Thoracic aorta (tissue), 2 donors: Measurements from ENCODE around the gene DRAM1. TPM values are rescaled to one million over a fixed set of nuclear protein-coding genes. Genes with fewer than 3 reads are reported as not detected.

Experiments used
- ATAC-seq: fragments of 150-250 bp; one replicate; pipeline ENCODE4 v1.8.0; 2017; ENCODE audit warnings: low read depth; ENCODE audit not compliant: insufficient number of reproducible peaks, low FRiP score
- DNase-seq: peaks from one replicate; pipeline ENCODE4 v3.0.0-alpha.2; 2020; ENCODE audit warnings: low spot score
- H3K27ac ChIP-seq, 2 donors: fragments of 200-600 bp; sonication (generic); 1 replicate in 1 of 2; 2 replicates in 1 of 2; pipeline ENCODE4 v1.5.1; 2016; ENCODE audit warnings: mild to moderate bottlenecking in 2 of 2, moderate library complexity in 2 of 2
- H3K27me3 ChIP-seq: fragments of 200-600 bp; sonication (generic); replicated peaks from 2 replicates; pipeline ENCODE4 v1.6.0; 2016; ENCODE audit warnings: mild to moderate bottlenecking; ENCODE audit not compliant: insufficient read depth
- H3K36me3 ChIP-seq: fragments of 200-600 bp; sonication (generic); one replicate; pipeline ENCODE4 v1.5.1; 2016
- H3K4me1 ChIP-seq, 2 donors: fragments of 200-600 bp; sonication (generic); 1 replicate in 1 of 2; 2 replicates in 1 of 2; pipeline versions ENCODE4 v1.5.1 to v1.6.0; 2016; ENCODE audit warnings: low read depth in 2 of 2, mild to moderate bottlenecking in 1 of 2; ENCODE audit not compliant: control insufficient read depth in 1 of 2
- H3K4me3 ChIP-seq: fragments of 200-600 bp; sonication (generic); 2 replicates; pipeline ENCODE4 v1.5.1; 2016; ENCODE audit warnings: mild to moderate bottlenecking
- H3K9me3 ChIP-seq: fragments of 200-600 bp; sonication (generic); 2 replicates; pipeline ENCODE4 v1.5.1; 2016
- total RNA-seq, 2 donors: library from RNA; depleted of rRNA; stranded (reverse); fragments of >200 nt; gene quantifications; one replicate each; pipeline versions ENCODE4 v1.1.0 to v1.2.3, GENCODE V29; 2016
- TF ChIP-seq, protein P1 (sequence below): fragments of 200-600 bp; sonication (generic); IDR thresholded peaks from one replicate; pipeline ENCODE4 v1.5.1; 2019; ENCODE audit warnings: antibody characterized with exemption

DRAM1 gene
- total RNA-seq, 2 donors from 2014 or later = 24.2 to 35.3 TPM

GRCh38 chr12:101892794-101893193 lies 15.4 kb downstream of the DRAM1 start:
- ATAC-seq = no peak
- no peak overlapping the region for H3K4me3 ChIP-seq
- no peaks in the 10 kb centered on the region for H3K36me3 ChIP-seq
- no peak for DNase-seq
- no peaks in the 10 kb centered on the region for H3K9me3 ChIP-seq
- no peaks in the 10 kb centered on the region for H3K27me3 ChIP-seq
- peaks cover 5 to 9% of the 10 kb centered on the region in 2 donors for H3K4me1 ChIP-seq
- no peak overlapping the region for H3K27ac ChIP-seq
- TF ChIP-seq, protein P1, sequence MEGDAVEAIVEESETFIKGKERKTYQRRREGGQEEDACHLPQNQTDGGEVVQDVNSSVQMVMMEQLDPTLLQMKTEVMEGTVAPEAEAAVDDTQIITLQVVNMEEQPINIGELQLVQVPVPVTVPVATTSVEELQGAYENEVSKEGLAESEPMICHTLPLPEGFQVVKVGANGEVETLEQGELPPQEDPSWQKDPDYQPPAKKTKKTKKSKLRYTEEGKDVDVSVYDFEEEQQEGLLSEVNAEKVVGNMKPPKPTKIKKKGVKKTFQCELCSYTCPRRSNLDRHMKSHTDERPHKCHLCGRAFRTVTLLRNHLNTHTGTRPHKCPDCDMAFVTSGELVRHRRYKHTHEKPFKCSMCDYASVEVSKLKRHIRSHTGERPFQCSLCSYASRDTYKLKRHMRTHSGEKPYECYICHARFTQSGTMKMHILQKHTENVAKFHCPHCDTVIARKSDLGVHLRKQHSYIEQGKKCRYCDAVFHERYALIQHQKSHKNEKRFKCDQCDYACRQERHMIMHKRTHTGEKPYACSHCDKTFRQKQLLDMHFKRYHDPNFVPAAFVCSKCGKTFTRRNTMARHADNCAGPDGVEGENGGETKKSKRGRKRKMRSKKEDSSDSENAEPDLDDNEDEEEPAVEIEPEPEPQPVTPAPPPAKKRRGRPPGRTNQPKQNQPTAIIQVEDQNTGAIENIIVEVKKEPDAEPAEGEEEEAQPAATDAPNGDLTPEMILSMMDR = no peak

- no peaks in the 10 kb centered on the region for H3K9me3 ChIP-seq
- no peaks in the 10 kb centered on the region for H3K36me3 ChIP-seq
- H3K4me1 ChIP-seq = peaks cover 0 to 9% of the 10 kb centered on the region in 2 donors
- ATAC-seq (no peak), DNase-seq (no peak)
- H3K4me3 ChIP-seq = no peak overlapping the region
- H3K27me3 ChIP-seq = no peaks in the 10 kb centered on the region
- TF ChIP-seq, protein P1 = no peak
- H3K27ac ChIP-seq = no peak overlapping the region
Observed at GRCh38 chr12:101901777-101902176, 24.4 kb downstream of the DRAM1 start.

GRCh38 chr12:101902641-101903040 lies 25.3 kb downstream of the DRAM1 start:
- TF ChIP-seq, protein P1 = no peak
- no peak overlapping the region for H3K4me3 ChIP-seq
- H3K4me1 ChIP-seq = peaks cover 0 to 9% of the 10 kb centered on the region in 2 donors
- no peaks in the 10 kb centered on the region for H3K27me3 ChIP-seq
- DNase-seq (no peak), ATAC-seq (no peak)
- no peaks in the 10 kb centered on the region for H3K9me3 ChIP-seq
- H3K27ac ChIP-seq = no peak overlapping the region
- H3K36me3 ChIP-seq = no peaks in the 10 kb centered on the region

DNA sequence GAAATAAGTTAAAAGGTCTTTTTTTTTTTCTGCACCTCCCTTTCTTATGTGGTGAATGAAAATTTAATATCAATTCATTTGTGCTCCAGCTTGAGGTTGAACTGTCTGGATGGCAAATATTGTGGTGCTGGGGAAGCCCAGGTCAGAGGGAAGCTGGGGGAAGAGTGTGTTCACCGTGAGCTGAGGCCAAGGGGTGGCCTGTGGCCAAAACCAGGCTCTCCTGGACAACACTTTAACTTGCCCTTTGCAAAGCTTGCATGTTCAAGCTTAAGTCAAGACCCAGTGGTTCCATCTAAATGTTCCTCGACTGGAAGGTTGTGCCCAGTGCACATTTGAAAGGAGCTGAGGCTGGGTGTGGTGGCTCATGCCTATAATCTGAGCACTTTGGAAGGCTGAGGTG lies 28.8 kb downstream of the DRAM1 start:
- H3K27ac ChIP-seq = no peak overlapping the region
- DNase-seq = no peak
- H3K27me3 ChIP-seq = no peaks in the 10 kb centered on the region
- peaks cover 5% of the 10 kb centered on the region for H3K36me3 ChIP-seq
- peaks cover 0 to 15% of the 10 kb centered on the region in 2 donors for H3K4me1 ChIP-seq
- TF ChIP-seq, protein P1 = no peak
- no peak for ATAC-seq
- H3K9me3 ChIP-seq = no peaks in the 10 kb centered on the region
- H3K4me3 ChIP-seq = no peak overlapping the region

GRCh38 chr12:101908395-101908794 lies 31.0 kb downstream of the DRAM1 start:
- Histone ChIP-seq H3K9me3 (no peaks in the 10 kb centered on the region), H3K4me1 (peaks cover 0 to 11% of the 10 kb centered on the region in 2 donors), H3K4me3 (no peak overlapping the region), H3K36me3 (peaks cover 5% of the 10 kb centered on the region), H3K27ac (no peak overlapping the region), H3K27me3 (no peaks in the 10 kb centered on the region)
- TF ChIP-seq, protein P1 = no peak
- no peak for DNase-seq
- no peak for ATAC-seq
